Measurements from ENCODE around the gene CXCL3. TPM values are rescaled to one million over a fixed set of nuclear protein-coding genes. Genes with fewer than 3 reads are reported as not detected.

The CXCL3 gene
- total RNA-seq, 1 donor from 2014 or later, result not detected

DNA sequence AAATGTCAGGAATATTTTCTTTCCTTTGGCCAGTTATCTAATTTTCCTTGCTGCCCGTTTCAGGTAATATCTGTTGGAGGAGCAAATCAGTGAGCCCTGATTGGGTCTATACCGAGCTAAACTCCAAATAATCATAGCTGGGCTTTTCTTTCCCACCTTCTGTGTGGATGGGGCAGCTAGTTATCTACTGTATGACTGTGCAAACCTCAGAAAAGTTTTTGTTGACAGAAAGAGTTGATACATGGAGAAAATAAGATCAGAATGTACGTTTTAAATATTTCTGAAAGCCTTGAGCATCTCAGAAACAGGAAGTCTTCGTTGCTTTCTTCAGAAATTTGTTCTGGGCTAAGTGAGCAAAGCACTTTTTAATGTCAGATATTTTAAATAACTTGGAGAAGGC lies 33.8 kb downstream of the CXCL3 start:
- H3K27me3 ChIP-seq (ENCODE audit: control insufficient read depth in 3 of 3, insufficient read depth in 3 of 3, low read length in 3 of 3), result no peaks in the 10 kb centered on the region
- no peaks in the 10 kb centered on the region for H3K9me3 ChIP-seq (ENCODE audit: control insufficient read depth in 3 of 3, low read length in 3 of 3)
- H3K4me1 ChIP-seq (ENCODE audit: control insufficient read depth in 3 of 3, insufficient read depth in 3 of 3, low read length in 3 of 3), result no peaks in the 10 kb centered on the region
- no peak overlapping the region for H3K27ac ChIP-seq (ENCODE audit: low read depth, low read length)
- no peak overlapping the region for H3K9ac ChIP-seq (ENCODE audit: low read depth in 1 of 3, low read length in 3 of 3)
- no peaks in the 10 kb centered on the region for H3K36me3 ChIP-seq (ENCODE audit: control insufficient read depth in 3 of 3, insufficient read depth in 3 of 3, low read length in 3 of 3)
- H3K4me3 ChIP-seq (ENCODE audit: low read length in 3 of 3), result no peak overlapping the region

DNA sequence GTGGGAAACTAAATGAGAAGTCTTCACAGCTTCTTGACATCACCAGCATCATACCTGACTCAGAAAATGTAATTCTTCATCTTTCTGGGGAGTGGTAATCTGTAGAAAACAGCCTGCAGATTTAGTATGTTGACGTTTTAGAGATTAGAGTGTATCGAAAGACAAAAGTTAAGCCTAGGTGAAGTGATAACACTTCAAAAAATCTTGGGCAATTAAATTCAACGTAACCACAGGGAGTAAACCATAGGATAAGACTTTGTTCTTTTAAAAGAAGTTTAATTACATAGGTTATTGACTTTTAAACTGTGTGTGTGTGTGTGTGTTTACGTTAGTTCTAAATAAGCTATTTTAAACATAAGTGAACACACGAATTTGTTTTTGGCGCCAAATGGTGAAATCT lies 38.2 kb downstream of the CXCL3 start:
- H3K27me3 ChIP-seq (ENCODE audit: control insufficient read depth in 3 of 3, insufficient read depth in 3 of 3, low read length in 3 of 3), result peaks cover 6 to 10% (median 9%) of the 10 kb centered on the region in 3 donors
- no peak overlapping the region for H3K27ac ChIP-seq (ENCODE audit: low read depth, low read length)
- H3K9ac ChIP-seq (ENCODE audit: low read depth in 1 of 3, low read length in 3 of 3), result no peak overlapping the region
- H3K36me3 ChIP-seq (ENCODE audit: control insufficient read depth in 3 of 3, insufficient read depth in 3 of 3, low read length in 3 of 3), result no peaks in the 10 kb centered on the region
- H3K9me3 ChIP-seq (ENCODE audit: control insufficient read depth in 3 of 3, low read length in 3 of 3), result no peaks in the 10 kb centered on the region
- peaks cover 0 to 6% (median 5%) of the 10 kb centered on the region in 3 donors for H3K4me1 ChIP-seq (ENCODE audit: control insufficient read depth in 3 of 3, insufficient read depth in 3 of 3, low read length in 3 of 3)
- no peak overlapping the region for H3K4me3 ChIP-seq (ENCODE audit: low read length in 3 of 3)

DNA sequence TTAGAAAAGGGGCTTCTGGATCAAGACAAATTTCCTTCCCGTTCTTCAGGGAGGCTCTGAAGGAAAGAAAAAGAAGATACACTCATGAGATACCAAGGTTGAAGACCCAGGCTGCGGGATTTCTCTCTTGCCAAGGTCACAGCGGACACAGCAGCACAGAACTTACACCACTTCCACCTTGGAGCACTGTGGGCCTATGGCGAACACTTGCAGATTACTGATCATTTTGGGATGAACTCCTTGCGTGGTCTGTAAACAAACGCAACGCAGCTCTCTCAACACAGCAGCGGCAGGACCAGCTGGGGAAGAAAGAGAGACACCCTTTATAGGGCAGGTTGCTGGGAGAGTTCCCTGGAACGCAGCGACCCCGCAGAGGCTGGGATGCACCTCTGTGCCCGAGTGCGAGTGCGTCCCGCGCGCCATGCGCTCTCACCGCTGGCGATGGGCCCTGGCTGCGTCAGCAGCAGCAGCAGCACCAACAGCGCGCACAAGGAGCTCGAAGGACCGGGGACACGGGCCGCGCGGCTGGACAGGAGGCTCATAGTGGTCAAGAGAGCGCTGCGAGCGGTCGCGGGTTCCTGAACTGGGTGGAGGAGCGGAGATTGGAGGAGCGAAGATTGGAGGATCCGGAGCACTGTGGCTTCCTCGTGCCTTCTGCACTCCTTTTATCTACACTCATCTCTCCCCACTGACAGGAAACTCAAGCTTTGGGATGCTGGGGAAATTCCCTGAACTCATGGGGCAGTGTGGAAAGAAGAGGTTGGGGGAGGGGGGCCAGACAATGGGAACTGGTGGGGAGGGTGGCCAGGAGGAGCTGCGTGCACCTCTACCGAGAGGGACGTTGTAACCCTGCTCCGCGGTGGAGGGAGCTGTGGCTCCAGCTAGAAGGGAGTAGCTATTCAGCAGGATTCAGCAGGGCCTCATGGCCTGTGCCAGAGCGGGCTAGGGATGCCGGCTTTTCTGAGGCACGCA lies 40.2 kb downstream of the CXCL3 start, which contains the start of gene CXCL5:
CXCL5 (minus strand) TSS at position 638 of the 972 bp plus-strand sequence; CDS start at position 542, 96 bp downstream.
- no peaks in the 10 kb centered on the region for H3K9me3 ChIP-seq (ENCODE audit: control insufficient read depth in 3 of 3, low read length in 3 of 3)
- no peaks in the 10 kb centered on the region for H3K36me3 ChIP-seq (ENCODE audit: control insufficient read depth in 3 of 3, insufficient read depth in 3 of 3, low read length in 3 of 3)
- no peak within 1 kb of the TSS for H3K27ac ChIP-seq (ENCODE audit: low read depth, low read length)
- peaks cover 0 to 6% (median 5%) of the 10 kb centered on the region in 3 donors for H3K4me1 ChIP-seq (ENCODE audit: control insufficient read depth in 3 of 3, insufficient read depth in 3 of 3, low read length in 3 of 3)
- peak within 1 kb of the TSS; percentile 24 to 52 (median 45) for H3K4me3 ChIP-seq (ENCODE audit: low read length in 3 of 3)
- H3K9ac ChIP-seq (ENCODE audit: low read depth in 1 of 3, low read length in 3 of 3), result peak within 1 kb of the TSS in 1 of 3 donors; percentile 8
- peaks cover 6 to 10% (median 9%) of the 10 kb centered on the region in 3 donors for H3K27me3 ChIP-seq (ENCODE audit: control insufficient read depth in 3 of 3, insufficient read depth in 3 of 3, low read length in 3 of 3)

DNA sequence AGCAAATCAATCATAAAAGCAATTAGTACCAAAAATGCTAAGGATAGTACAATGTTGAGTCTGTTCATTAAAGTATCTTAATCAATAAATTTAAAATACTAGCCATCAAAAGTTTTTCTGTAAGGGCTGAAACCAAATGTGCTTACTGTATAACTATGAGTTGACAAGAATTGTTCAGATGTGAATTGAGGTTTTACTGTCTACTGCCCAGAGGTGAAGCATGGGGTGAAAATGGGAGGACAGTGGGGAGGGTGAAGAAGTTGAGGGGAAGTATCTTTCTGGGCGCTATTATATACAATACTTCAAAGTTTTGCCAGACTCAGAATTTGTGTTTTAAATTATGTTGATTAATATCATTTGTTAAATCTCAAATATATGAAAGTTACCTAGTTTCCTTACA lies 46.4 kb downstream of the CXCL3 start:
- Histone ChIP-seq H3K27ac (ENCODE audit: low read depth, low read length) (no peak overlapping the region), H3K36me3 (ENCODE audit: control insufficient read depth in 3 of 3, insufficient read depth in 3 of 3, low read length in 3 of 3) (no peaks in the 10 kb centered on the region), H3K4me1 (ENCODE audit: control insufficient read depth in 3 of 3, insufficient read depth in 3 of 3, low read length in 3 of 3) (no peaks in the 10 kb centered on the region), H3K9ac (ENCODE audit: low read depth in 1 of 3, low read length in 3 of 3) (no peak overlapping the region), H3K27me3 (ENCODE audit: control insufficient read depth in 3 of 3, insufficient read depth in 3 of 3, low read length in 3 of 3) (no peaks in the 10 kb centered on the region), H3K4me3 (ENCODE audit: low read length in 3 of 3) (no peak overlapping the region), H3K9me3 (ENCODE audit: control insufficient read depth in 3 of 3, low read length in 3 of 3) (no peaks in the 10 kb centered on the region)

DNA sequence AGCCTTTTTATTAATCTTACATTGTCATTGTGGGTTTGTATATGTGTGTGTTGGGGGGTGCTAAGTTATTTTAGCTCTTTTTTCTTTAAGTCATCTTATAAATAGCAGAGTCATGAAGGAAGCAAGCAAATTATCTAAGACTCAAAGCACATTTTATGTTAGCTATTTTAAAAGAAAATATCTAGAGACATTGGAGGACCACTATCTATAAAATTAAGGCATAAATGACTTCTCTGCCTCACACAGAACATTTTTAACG lies 46.8 kb downstream of the CXCL3 start:
- H3K4me3 ChIP-seq (ENCODE audit: low read length in 3 of 3), result no peak overlapping the region
- no peaks in the 10 kb centered on the region for H3K4me1 ChIP-seq (ENCODE audit: control insufficient read depth in 3 of 3, insufficient read depth in 3 of 3, low read length in 3 of 3)
- no peak overlapping the region for H3K27ac ChIP-seq (ENCODE audit: low read depth, low read length)
- no peaks in the 10 kb centered on the region for H3K9me3 ChIP-seq (ENCODE audit: control insufficient read depth in 3 of 3, low read length in 3 of 3)
- no peak overlapping the region for H3K9ac ChIP-seq (ENCODE audit: low read depth in 1 of 3, low read length in 3 of 3)
- H3K36me3 ChIP-seq (ENCODE audit: control insufficient read depth in 3 of 3, insufficient read depth in 3 of 3, low read length in 3 of 3), result no peaks in the 10 kb centered on the region
- no peaks in the 10 kb centered on the region for H3K27me3 ChIP-seq (ENCODE audit: control insufficient read depth in 3 of 3, insufficient read depth in 3 of 3, low read length in 3 of 3)

DNA sequence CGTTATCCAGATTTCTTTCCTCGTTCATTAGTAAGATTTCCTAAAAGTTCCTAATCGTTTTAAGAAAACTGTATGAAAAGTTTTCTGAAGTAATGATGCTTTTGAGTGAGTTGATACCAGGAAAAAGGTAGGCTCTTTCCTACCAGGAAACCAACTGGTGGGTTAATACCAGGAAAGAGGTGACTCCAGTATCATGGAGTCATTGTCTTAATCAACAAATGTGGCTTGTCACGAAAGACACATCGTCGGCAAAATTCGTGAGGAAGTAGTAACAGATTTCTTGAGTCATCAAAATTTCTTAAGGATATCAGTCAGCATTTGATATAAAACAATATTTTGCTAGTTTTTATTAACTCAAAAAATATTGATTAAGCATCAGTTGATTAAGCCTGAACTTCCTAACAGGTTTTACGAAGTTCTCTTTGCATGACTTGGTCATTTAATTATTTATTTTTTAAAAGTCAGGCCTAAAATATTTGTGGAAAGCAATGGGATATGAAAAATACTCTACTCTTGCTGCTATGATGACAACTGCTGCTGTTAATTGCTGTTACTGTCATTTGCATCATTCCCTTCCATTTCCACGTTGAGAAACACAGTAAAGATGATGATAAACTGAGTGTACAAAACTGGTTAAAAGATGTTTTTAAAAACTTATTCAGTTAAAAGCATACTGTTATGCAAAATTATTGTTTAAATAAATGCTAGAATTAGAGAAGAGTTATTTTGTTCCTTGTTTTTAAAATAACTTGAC lies 47.3 kb downstream of the CXCL3 start:
- no peaks in the 10 kb centered on the region for H3K36me3 ChIP-seq (ENCODE audit: control insufficient read depth in 3 of 3, insufficient read depth in 3 of 3, low read length in 3 of 3)
- no peaks in the 10 kb centered on the region for H3K27me3 ChIP-seq (ENCODE audit: control insufficient read depth in 3 of 3, insufficient read depth in 3 of 3, low read length in 3 of 3)
- no peaks in the 10 kb centered on the region for H3K4me1 ChIP-seq (ENCODE audit: control insufficient read depth in 3 of 3, insufficient read depth in 3 of 3, low read length in 3 of 3)
- no peak overlapping the region for H3K27ac ChIP-seq (ENCODE audit: low read depth, low read length)
- no peaks in the 10 kb centered on the region for H3K9me3 ChIP-seq (ENCODE audit: control insufficient read depth in 3 of 3, low read length in 3 of 3)
- H3K4me3 ChIP-seq (ENCODE audit: low read length in 3 of 3), result no peak overlapping the region
- no peak overlapping the region for H3K9ac ChIP-seq (ENCODE audit: low read depth in 1 of 3, low read length in 3 of 3)

DNA sequence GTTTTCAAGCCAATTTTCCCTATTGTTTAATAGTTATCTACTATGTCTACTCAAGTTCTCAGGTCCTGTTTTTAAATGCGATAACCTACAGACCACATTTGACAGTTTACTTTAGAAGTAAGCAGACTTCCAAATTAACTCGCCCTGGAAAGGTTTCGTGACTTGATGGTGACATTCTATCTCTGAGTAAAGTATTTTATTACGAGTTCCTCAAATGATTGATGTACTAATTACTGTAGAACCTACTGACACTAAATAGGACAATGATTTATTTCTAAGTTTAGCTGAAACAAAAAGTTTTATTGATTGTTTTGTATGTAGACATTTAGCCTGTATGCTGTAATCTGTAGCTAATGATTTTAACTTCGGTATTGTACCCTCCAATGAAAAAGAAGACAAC lies 48.6 kb downstream of the CXCL3 start:
- no peak overlapping the region for H3K27ac ChIP-seq (ENCODE audit: low read depth, low read length)
- H3K9me3 ChIP-seq (ENCODE audit: control insufficient read depth in 3 of 3, low read length in 3 of 3), result no peaks in the 10 kb centered on the region
- H3K9ac ChIP-seq (ENCODE audit: low read depth in 1 of 3, low read length in 3 of 3), result no peak overlapping the region
- no peaks in the 10 kb centered on the region for H3K36me3 ChIP-seq (ENCODE audit: control insufficient read depth in 3 of 3, insufficient read depth in 3 of 3, low read length in 3 of 3)
- H3K4me3 ChIP-seq (ENCODE audit: low read length in 3 of 3), result no peak overlapping the region
- no peaks in the 10 kb centered on the region for H3K4me1 ChIP-seq (ENCODE audit: control insufficient read depth in 3 of 3, insufficient read depth in 3 of 3, low read length in 3 of 3)
- H3K27me3 ChIP-seq (ENCODE audit: control insufficient read depth in 3 of 3, insufficient read depth in 3 of 3, low read length in 3 of 3), result no peaks in the 10 kb centered on the region

DNA sequence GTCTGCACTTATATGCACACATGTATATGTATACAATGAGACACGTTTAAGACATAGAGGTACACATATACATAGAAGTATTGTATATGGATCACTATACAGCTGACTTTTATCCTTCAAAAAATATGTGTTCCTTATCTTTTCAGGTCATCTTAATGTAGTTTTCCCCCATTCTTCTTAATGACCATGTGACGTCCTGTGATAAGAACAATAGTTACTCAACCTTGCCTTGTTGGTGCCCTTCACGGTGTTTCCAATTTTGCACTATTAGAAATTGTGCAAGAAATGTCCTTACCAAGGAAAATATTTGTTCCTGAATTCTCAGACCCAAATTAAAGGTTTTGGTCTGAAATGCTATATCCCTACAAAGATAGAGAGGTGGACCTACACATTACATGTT lies 49.5 kb downstream of the CXCL3 start:
- Histone ChIP-seq H3K4me1 (ENCODE audit: control insufficient read depth in 3 of 3, insufficient read depth in 3 of 3, low read length in 3 of 3) (no peaks in the 10 kb centered on the region), H3K36me3 (ENCODE audit: control insufficient read depth in 3 of 3, insufficient read depth in 3 of 3, low read length in 3 of 3) (no peaks in the 10 kb centered on the region), H3K9ac (ENCODE audit: low read depth in 1 of 3, low read length in 3 of 3) (no peak overlapping the region), H3K27me3 (ENCODE audit: control insufficient read depth in 3 of 3, insufficient read depth in 3 of 3, low read length in 3 of 3) (no peaks in the 10 kb centered on the region), H3K9me3 (ENCODE audit: control insufficient read depth in 3 of 3, low read length in 3 of 3) (no peaks in the 10 kb centered on the region), H3K27ac (ENCODE audit: low read depth, low read length) (no peak overlapping the region), H3K4me3 (ENCODE audit: low read length in 3 of 3) (no peak overlapping the region)

DNA sequence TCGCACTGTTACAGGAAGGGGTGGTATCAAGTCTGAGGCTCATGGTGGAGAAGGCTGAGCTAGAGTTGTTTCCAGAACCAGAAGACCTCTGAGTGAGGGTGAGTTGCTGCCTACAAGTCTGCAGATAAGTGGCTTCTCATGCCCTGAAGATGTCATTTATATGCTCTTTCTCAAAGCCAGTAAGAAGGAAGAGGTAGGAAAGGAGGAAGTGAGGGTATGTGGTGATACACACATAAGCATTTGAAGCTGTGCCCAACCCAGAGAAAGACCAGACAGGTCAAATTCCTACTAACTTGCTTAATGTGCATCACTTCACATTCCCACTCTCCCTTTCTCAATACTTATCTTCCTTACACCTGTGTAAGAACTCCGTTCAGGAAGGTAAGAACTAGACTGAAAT lies 50.4 kb downstream of the CXCL3 start, which contains the start of gene PPBP:
PPBP (minus strand) TSS at position 130 of the 400 bp plus-strand sequence; CDS start at position 43, 87 bp downstream.
- H3K36me3 ChIP-seq (ENCODE audit: control insufficient read depth in 3 of 3, insufficient read depth in 3 of 3, low read length in 3 of 3), result no peaks in the 10 kb centered on the region
- H3K4me1 ChIP-seq (ENCODE audit: control insufficient read depth in 3 of 3, insufficient read depth in 3 of 3, low read length in 3 of 3), result no peaks in the 10 kb centered on the region
- H3K27me3 ChIP-seq (ENCODE audit: control insufficient read depth in 3 of 3, insufficient read depth in 3 of 3, low read length in 3 of 3), result peaks cover 0 to under 1% (median 0%) of the 10 kb centered on the region in 3 donors
- no peak within 1 kb of the TSS for H3K4me3 ChIP-seq (ENCODE audit: low read length in 3 of 3)
- H3K27ac ChIP-seq (ENCODE audit: low read depth, low read length), result no peak within 1 kb of the TSS
- no peak within 1 kb of the TSS for H3K9ac ChIP-seq (ENCODE audit: low read depth in 1 of 3, low read length in 3 of 3)
- H3K9me3 ChIP-seq (ENCODE audit: control insufficient read depth in 3 of 3, low read length in 3 of 3), result no peaks in the 10 kb centered on the region

Data from skeletal muscle tissue (tissue), 4 donors.